ENCODE results near the gene HADH. TPM values are rescaled to one million over a fixed set of nuclear protein-coding genes. Genes with fewer than 3 reads are reported as not detected.

Gene HADH
- total RNA-seq, 1 donor from 2014 or later, result 37.9 TPM

GRCh38 chr4:108051343-108051742 lies 61.7 kb downstream of the HADH start:
- H3K27ac ChIP-seq, result no peak overlapping the region
- H3K36me3 ChIP-seq, result no peaks in the 10 kb centered on the region
- intact Hi-C loops (cut with DNase I), result no loop called here
- H3K4me3 ChIP-seq, result no peak overlapping the region
- TF ChIP-seq CTCF (IDR thresholded peaks at IDR 0.05), result no peak
- no peaks in the 10 kb centered on the region for H3K9me3 ChIP-seq
- DNase-seq (no peak), ATAC-seq (no peak)
- no peaks in the 10 kb centered on the region for H3K27me3 ChIP-seq
- no peaks in the 10 kb centered on the region for H3K4me1 ChIP-seq

- Histone ChIP-seq H3K27me3 (no peaks in the 10 kb centered on the region), H3K27ac (no peak overlapping the region), H3K4me1 (no peaks in the 10 kb centered on the region), H3K36me3 (no peaks in the 10 kb centered on the region), H3K9me3 (no peaks in the 10 kb centered on the region), H3K4me3 (no peak overlapping the region)
- no peak for TF ChIP-seq CTCF (IDR thresholded peaks at IDR 0.05)
- no peak for DNase-seq
- intact Hi-C loops (cut with DNase I), result no loop called here
- ATAC-seq, result no peak
These were observed 63.0 kb downstream of the HADH start for GRCh38 chr4:108052558-108053120.

DNA sequence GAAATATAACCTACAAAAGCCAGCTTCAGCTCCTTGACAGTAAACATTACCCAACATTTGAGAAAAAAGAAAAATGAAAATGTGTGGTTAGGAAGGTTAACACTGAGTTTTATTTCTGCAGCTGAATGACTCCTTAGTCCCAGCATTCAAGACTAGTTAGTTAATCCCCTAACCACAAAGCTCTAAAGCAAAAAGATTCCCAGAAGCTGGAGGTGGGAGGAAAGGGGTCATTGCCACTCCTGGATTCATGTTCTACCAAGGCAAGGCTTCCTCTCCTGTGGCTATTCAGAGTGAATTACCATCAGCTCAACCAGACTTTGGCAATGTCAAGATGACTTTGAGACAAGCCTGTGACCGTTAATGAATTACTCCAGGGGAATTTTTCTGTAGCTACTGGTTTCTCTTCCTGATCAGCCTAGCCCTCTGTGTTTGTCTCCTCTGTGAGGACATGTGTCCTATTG lies 63.6 kb downstream of the HADH start:
- H3K27ac ChIP-seq, result no peak overlapping the region
- H3K9me3 ChIP-seq, result no peaks in the 10 kb centered on the region
- no peak for TF ChIP-seq CTCF (IDR thresholded peaks at IDR 0.05)
- no peak overlapping the region for H3K4me3 ChIP-seq
- ATAC-seq (no peak), DNase-seq (no peak)
- no peaks in the 10 kb centered on the region for H3K4me1 ChIP-seq
- intact Hi-C loops (cut with DNase I), result no loop called here
- no peaks in the 10 kb centered on the region for H3K36me3 ChIP-seq
- no peaks in the 10 kb centered on the region for H3K27me3 ChIP-seq

- TF ChIP-seq CTCF (IDR thresholded peaks at IDR 0.05), result no peak
- Histone ChIP-seq H3K36me3 (no peaks in the 10 kb centered on the region), H3K4me1 (no peaks in the 10 kb centered on the region), H3K27ac (no peak overlapping the region), H3K27me3 (no peaks in the 10 kb centered on the region), H3K4me3 (no peak overlapping the region), H3K9me3 (no peaks in the 10 kb centered on the region)
- intact Hi-C loops (cut with DNase I), result no loop called here
- DNase-seq (no peak), ATAC-seq (no peak)
These were observed 64.4 kb downstream of the HADH start for GRCh38 chr4:108054025-108054638.

DNA sequence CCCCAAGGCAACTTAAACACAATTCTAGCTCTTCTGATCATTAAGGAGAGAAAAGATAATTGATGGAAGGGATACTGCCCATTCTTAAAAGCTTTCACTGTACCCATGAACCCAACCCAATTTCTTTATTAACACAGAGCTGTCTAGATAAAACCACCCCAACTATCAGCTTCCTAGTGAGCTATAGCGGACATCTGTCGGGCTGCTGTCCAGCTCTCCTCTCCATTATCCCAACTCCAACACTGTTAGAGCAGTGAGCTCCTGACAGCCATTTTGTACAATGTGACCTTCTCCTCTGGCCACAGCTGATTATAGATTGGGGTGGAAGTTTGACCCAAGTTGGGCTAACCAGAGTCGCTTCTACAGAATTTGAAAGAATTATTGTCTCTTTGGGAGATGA lies 66.1 kb downstream of the HADH start:
- no peak for ATAC-seq
- intact Hi-C loops (cut with DNase I), result no loop called here
- TF ChIP-seq CTCF (IDR thresholded peaks at IDR 0.05), result no peak

More for the DNA sequence above, 66.1 kb downstream of the HADH start:
- Histone ChIP-seq H3K9me3 (no peaks in the 10 kb centered on the region), H3K4me3 (no peak overlapping the region), H3K4me1 (no peaks in the 10 kb centered on the region), H3K36me3 (no peaks in the 10 kb centered on the region), H3K27me3 (no peaks in the 10 kb centered on the region), H3K27ac (no peak overlapping the region)
- no peak for DNase-seq

Measured in upper lobe of right lung (tissue), 1 donor.